Measurements from ENCODE around the gene MACROD1.

The MACROD1 gene

GRCh38 chr11:64001484-64002420 is 164.2 kb downstream of the MACROD1 start:
- H3K4me3 ChIP-seq (ENCODE audit: low read depth, low read length), result no peak overlapping the region
- TF ChIP-seq MAX (IDR thresholded peaks at IDR 0.05; ENCODE audit: low read depth, low read length), result no peak
- no peak for TF ChIP-seq POLR2A (IDR thresholded peaks at IDR 0.05; ENCODE audit: extremely low read depth, insufficient read length)
- no peak for TF ChIP-seq MYC (IDR thresholded peaks at IDR 0.05; ENCODE audit: low read depth, low read length)
- no peak for TF ChIP-seq CTCF (IDR thresholded peaks at IDR 0.05; ENCODE audit: low read depth, low read length)
- no peak for DNase-seq (ENCODE audit: low read depth)

GRCh38 chr11:64000740-64001483 is 165.0 kb downstream of the MACROD1 start:
- no peak overlapping the region for H3K4me3 ChIP-seq (ENCODE audit: low read depth, low read length)
- no peak for TF ChIP-seq POLR2A (IDR thresholded peaks at IDR 0.05; ENCODE audit: extremely low read depth, insufficient read length)
- TF ChIP-seq MAX (IDR thresholded peaks at IDR 0.05; ENCODE audit: low read depth, low read length), result no peak
- no peak for TF ChIP-seq MYC (IDR thresholded peaks at IDR 0.05; ENCODE audit: low read depth, low read length)
- TF ChIP-seq CTCF (IDR thresholded peaks at IDR 0.05; ENCODE audit: low read depth, low read length), result no peak
- no peak for DNase-seq (ENCODE audit: low read depth)

- DNase-seq (ENCODE audit: low read depth), result no peak
- no peak overlapping the region for H3K4me3 ChIP-seq (ENCODE audit: low read depth, low read length)
These were observed 165.7 kb downstream of the MACROD1 start for GRCh38 chr11:64000026-64000739.

GRCh38 chr11:63999349-64000025 is 166.4 kb downstream of the MACROD1 start:
- no peak for DNase-seq (ENCODE audit: low read depth)
- no peak overlapping the region for H3K4me3 ChIP-seq (ENCODE audit: low read depth, low read length)
- TF ChIP-seq POLR2A (IDR thresholded peaks at IDR 0.05; ENCODE audit: extremely low read depth, insufficient read length), result no peak
- TF ChIP-seq MYC (IDR thresholded peaks at IDR 0.05; ENCODE audit: low read depth, low read length), result no peak
- TF ChIP-seq MAX (IDR thresholded peaks at IDR 0.05; ENCODE audit: low read depth, low read length), result no peak
- TF ChIP-seq CTCF (IDR thresholded peaks at IDR 0.05; ENCODE audit: low read depth, low read length), result no peak

More at GRCh38 chr11:64000026-64000739, 165.7 kb downstream of the MACROD1 start:
- no peak for TF ChIP-seq MAX (IDR thresholded peaks at IDR 0.05; ENCODE audit: low read depth, low read length)
- TF ChIP-seq MYC (IDR thresholded peaks at IDR 0.05; ENCODE audit: low read depth, low read length), result no peak
- TF ChIP-seq POLR2A (IDR thresholded peaks at IDR 0.05; ENCODE audit: extremely low read depth, insufficient read length), result no peak
- no peak for TF ChIP-seq CTCF (IDR thresholded peaks at IDR 0.05; ENCODE audit: low read depth, low read length)
